ENCODE data around the gene LIAS.

LIAS gene

DNA sequence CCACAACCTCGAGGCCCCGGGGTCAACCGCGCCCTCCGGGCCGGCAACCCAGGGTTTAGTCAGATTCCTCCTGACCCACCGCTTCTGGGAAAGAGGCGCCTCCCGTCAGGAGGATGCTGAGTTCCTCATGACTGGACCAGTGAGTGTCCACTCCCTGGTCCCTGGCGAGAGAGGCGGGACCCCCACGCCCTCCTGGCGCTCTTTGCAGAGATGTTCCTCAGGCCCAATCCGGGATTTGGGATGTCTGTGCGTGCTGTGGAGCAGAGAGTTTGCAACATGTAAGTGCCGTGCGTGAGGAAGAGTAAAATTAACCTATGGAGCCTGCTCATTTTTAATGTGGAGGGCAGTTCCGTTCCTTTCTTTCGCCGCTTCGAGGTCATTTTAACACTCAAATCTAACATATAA, 69.2 kb downstream of the LIAS start:
- peak in 2 of 56 donors; percentile 42 to 71 for DNase-seq
